B cell (primary cell): Measurements from ENCODE around the gene POLD1.

Experiments
- CTCF ChIP-seq: fragments of 200-600 bp; IDR thresholded peaks from one replicate; pipeline ENCODE4 v1.8.0; 2022; ENCODE audit warnings: antibody characterized with exemption, mild to moderate bottlenecking
- EZH2 ChIP-seq: IDR thresholded peaks from 2 replicates; pipeline ENCODE4 v1.6.1; 2012; ENCODE audit warnings: borderline replicate concordance, low read depth, mild to moderate bottlenecking, moderate library complexity, low read length; ENCODE audit not compliant: insufficient read depth, poor library complexity, severe bottlenecking

GRCh38 chr19:50467566-50467965 lies 83.4 kb downstream of the POLD1 start:
- TF ChIP-seq EZH2 (no peak), CTCF (no peak)
